SK-N-SH (cell line): ENCODE measurements around the gene ARHGEF37. TPM values are rescaled to one million over a fixed set of nuclear protein-coding genes. Genes with fewer than 3 reads are reported as not detected.

Experiments used
- CTCF ChIA-PET: fragments of 300-600, 350-600 bp; formaldehyde crosslinking; extraction: SDS; loops from one replicate; lab custom pipeline; 2021; lab: Yijun Ruan, JAX
- POLR2A ChIA-PET: fragments of 350-600 bp; sonication (Branson Sonifier 250); formaldehyde crosslinking; extraction: SDS; loops from one replicate; lab custom pipeline; 2020; ENCODE audit warnings: antibody characterized with exemption, inconsistent platforms; lab: Yijun Ruan, JAX
- DNase-seq: peaks from one replicate; pipeline ENCODE4 v3.0.0; 2012
- H2AFZ ChIP-seq: fragments of 200-600 bp; sonication (generic); 2 replicates; pipeline ENCODE4 v1.8.1; 2016; ENCODE audit warnings: antibody characterized with exemption, mild to moderate bottlenecking, low read depth
- H3F3A ChIP-seq: fragments of 200-600 bp; sonication (generic); replicated peaks from 2 replicates; pipeline ENCODE3; 2016; ENCODE audit warnings: antibody characterized with exemption, mild to moderate bottlenecking; ENCODE audit not compliant: insufficient read depth
- H3K27ac ChIP-seq, 2 experiments: fragments of 200-500 bp in 1 of 2; fragments of 200-600 bp in 1 of 2; sonication (Bioruptor generic) in 1 of 2; sonication (generic), shearing (Covaris generic) in 1 of 2; 2 replicates each; pipeline versions ENCODE4 v1.5.1 to v1.6.1; 2014 to 2016; ENCODE audit warnings: low read depth in 2 of 2, inconsistent platforms in 1 of 2, low read length in 1 of 2, mild to moderate bottlenecking in 1 of 2, mixed read lengths in 1 of 2
- H3K27me3 ChIP-seq: fragments of 200-600 bp; sonication (generic), shearing (Covaris generic); 2 replicates; pipeline ENCODE4 v1.6.1; 2016; ENCODE audit warnings: mixed run types; ENCODE audit not compliant: insufficient read depth
- H3K36me3 ChIP-seq, 2 experiments: fragments of 200-500 bp in 1 of 2; fragments of 200-600 bp in 1 of 2; sonication (Bioruptor generic) in 1 of 2; sonication (generic) in 1 of 2; replicated peaks in 1 of 2; 2 replicates each; pipeline versions ENCODE3 to v1.5.1; 2014 to 2016; ENCODE audit warnings: low read length in 1 of 2, mild to moderate bottlenecking in 1 of 2; ENCODE audit not compliant: insufficient read depth in 2 of 2, control insufficient read depth in 1 of 2
- H3K4me1 ChIP-seq, 2 experiments: fragments of 200-500 bp in 1 of 2; fragments of 200-600 bp in 1 of 2; sonication (Bioruptor generic) in 1 of 2; sonication (generic), shearing (Covaris generic) in 1 of 2; 2 replicates each; pipeline versions ENCODE4 v1.5.1 to v1.6.1; 2014 to 2016; ENCODE audit warnings: low read depth in 1 of 2, low read length in 1 of 2, mixed run types in 1 of 2; ENCODE audit not compliant: insufficient read depth in 2 of 2, control insufficient read depth in 1 of 2
- H3K4me2 ChIP-seq: fragments of 200-600 bp; sonication (generic), shearing (Covaris generic); 2 replicates; pipeline ENCODE4 v1.6.1; 2017; ENCODE audit warnings: mixed run types
- H3K4me3 ChIP-seq, 2 experiments: fragments of 200-500 bp in 1 of 2; fragments of 200-600 bp in 1 of 2; sonication (Bioruptor generic) in 1 of 2; sonication (generic), shearing (Covaris generic) in 1 of 2; 2 replicates each; pipeline versions ENCODE4 v1.5.1 to v1.8.1; 2014 to 2016; ENCODE audit warnings: low read depth in 2 of 2, inconsistent platforms in 1 of 2, low read length in 1 of 2, mild to moderate bottlenecking in 1 of 2, mixed read lengths in 1 of 2, moderate library complexity in 1 of 2
- H3K79me2 ChIP-seq: fragments of 200-600 bp; sonication (generic); 2 replicates; pipeline ENCODE4 v1.8.1; 2017; ENCODE audit warnings: mild to moderate bottlenecking; ENCODE audit not compliant: insufficient read depth
- H3K9ac ChIP-seq: fragments of 200-600 bp; sonication (generic); 2 replicates; pipeline ENCODE4 v1.6.1; 2017; ENCODE audit warnings: mixed run types
- H3K9me2 ChIP-seq: fragments of 200-600 bp; sonication (generic); 2 replicates; pipeline ENCODE4 v1.6.1; 2017; ENCODE audit warnings: mixed run types
- H3K9me3 ChIP-seq: fragments of 200-600 bp; sonication (generic); 2 replicates; pipeline ENCODE4 v1.6.1; 2017; ENCODE audit warnings: mixed run types, mild to moderate bottlenecking, moderate library complexity
- H4K20me1 ChIP-seq: fragments of 200-600 bp; sonication (generic); 2 replicates; pipeline ENCODE4 v1.6.1; 2017; ENCODE audit warnings: mild to moderate bottlenecking, mixed run types; ENCODE audit not compliant: insufficient read depth
- CHD2 ChIP-seq: fragments of 150-350 bp; IDR thresholded peaks from 2 replicates; pipeline ENCODE4 v1.6.1; 2018; ENCODE audit warnings: low read length; ENCODE audit not compliant: partially characterized antibody
- CTCF ChIP-seq: fragments of 200-600 bp; sonication (generic); IDR thresholded peaks from 2 replicates; pipeline ENCODE4 v1.6.1; 2017; ENCODE audit warnings: antibody characterized with exemption, mild to moderate bottlenecking, moderate library complexity
- EP300 ChIP-seq, 2 experiments: IDR thresholded peaks; 2 replicates each; pipeline versions ENCODE4 v1.4.0 to v1.6.1; 2012; ENCODE audit warnings: borderline replicate concordance in 1 of 2, low read depth in 1 of 2, low read length in 1 of 2
- EZH2phosphoT487 ChIP-seq: fragments of 200-600 bp; sonication (generic); IDR thresholded peaks from 2 replicates; pipeline ENCODE4 v1.6.1; 2017; ENCODE audit warnings: low read depth, mixed run types, mild to moderate bottlenecking, antibody characterized with exemption, moderate library complexity, borderline replicate concordance
- FOSL2 ChIP-seq: IDR thresholded peaks from 2 replicates; pipeline ENCODE4 v1.4.0; 2012; ENCODE audit warnings: low read depth, mild to moderate bottlenecking, moderate library complexity, borderline replicate concordance
- FOXM1 ChIP-seq: IDR thresholded peaks from 2 replicates; pipeline ENCODE4 v1.4.0; 2012; ENCODE audit warnings: low read depth, mild to moderate bottlenecking
- MEF2A ChIP-seq: IDR thresholded peaks from 2 replicates; pipeline ENCODE4 v1.4.0; 2012; ENCODE audit warnings: low read depth, borderline replicate concordance
- MXI1 ChIP-seq: IDR thresholded peaks from 2 replicates; pipeline ENCODE4 v1.6.1; 2012; ENCODE audit warnings: mild to moderate bottlenecking, low read depth, low read length, improper control_type of control experiment
- NFIC ChIP-seq: IDR thresholded peaks from 2 replicates; pipeline ENCODE4 v1.4.0; 2012; ENCODE audit warnings: borderline replicate concordance
- NRF1 ChIP-seq: IDR thresholded peaks from 2 replicates; pipeline ENCODE4 v1.6.1; 2012; ENCODE audit warnings: low read depth, mild to moderate bottlenecking, low read length
- POLR2AphosphoS5 ChIP-seq: IDR thresholded peaks from 2 replicates; pipeline ENCODE4 v1.6.1; 2012; ENCODE audit warnings: low read depth, low read length
- REST ChIP-seq: IDR thresholded peaks from 2 replicates; pipeline ENCODE4 v1.6.1; 2012; ENCODE audit warnings: mild to moderate bottlenecking, low read depth, low read length, moderate library complexity
- RFX5 ChIP-seq: IDR thresholded peaks from 2 replicates; pipeline ENCODE4 v1.6.1; 2012; ENCODE audit warnings: mild to moderate bottlenecking, improper control_type of control experiment, low read length
- RXRA ChIP-seq: IDR thresholded peaks from 2 replicates; pipeline ENCODE4 v1.4.0; 2012; ENCODE audit warnings: low read depth, mild to moderate bottlenecking, borderline replicate concordance
- SIN3A ChIP-seq: IDR thresholded peaks from 2 replicates; pipeline ENCODE4 v1.6.1; 2012; ENCODE audit warnings: low read depth, mild to moderate bottlenecking, low read length, moderate library complexity, borderline replicate concordance
- TAF1 ChIP-seq: IDR thresholded peaks from 2 replicates; pipeline ENCODE4 v1.6.1; 2012; ENCODE audit warnings: low read depth, mild to moderate bottlenecking, low read length, moderate library complexity, borderline replicate concordance
- TCF12 ChIP-seq: IDR thresholded peaks from 2 replicates; pipeline ENCODE4 v1.4.0; 2012
- TEAD4 ChIP-seq: IDR thresholded peaks from 2 replicates; pipeline ENCODE4 v1.4.0; 2012; ENCODE audit warnings: mild to moderate bottlenecking, borderline replicate concordance; ENCODE audit not compliant: insufficient read depth
- USF2 ChIP-seq: fragments of 150-350 bp; IDR thresholded peaks from 2 replicates; pipeline ENCODE4 v1.6.1; 2017; ENCODE audit warnings: antibody characterized with exemption, low read length, low read depth, borderline replicate concordance
- YY1 ChIP-seq: IDR thresholded peaks from 2 replicates; pipeline ENCODE4 v1.4.0; 2012; ENCODE audit warnings: low read depth, mild to moderate bottlenecking
- WGBS: methylation state at CpG from one replicate; pipeline ENCODE4 v1.1.6; 2017; ENCODE audit warnings: low lambda C conversion rate; 5-methylcytosine and 5-hydroxymethylcytosine counted together
- polyA plus RNA-seq, 3 experiments: library from polyadenylated mRNA; depleted of rRNA; stranded (reverse); fragments of >200 nt; gene quantifications; 2 replicates each; pipeline ENCODE4 v1.2.3, GENCODE V29; 2012

ARHGEF37 gene
- polyA plus RNA-seq, 1 of the 3 experiments (the other 2 are of a cell fraction) = 0.94 TPM

GRCh38 chr5:149677731-149678130 is 96.4 kb downstream of the ARHGEF37 start:
- Histone ChIP-seq H3K4me1 (no peaks in the 10 kb centered on the region), H3K27ac (no peak overlapping the region), H3K9ac (no peak overlapping the region), H3K9me3 (no peaks in the 10 kb centered on the region), H3K27me3 (no peaks in the 10 kb centered on the region; the same call in 1 of the 2 replicates), H3K9me2 (no peaks in the 10 kb centered on the region), H3K4me2 (no peak overlapping the region), H2AFZ (no peak overlapping the region), H3F3A (no peaks in the 10 kb centered on the region), H4K20me1 (no peaks in the 10 kb centered on the region), H3K4me3 (no peak overlapping the region), H3K36me3 (no peaks in the 10 kb centered on the region), H3K79me2 (no peaks in the 10 kb centered on the region)
- TF ChIP-seq EP300 (IDR thresholded peaks at IDR 0.05; ENCODE audit: borderline replicate concordance in 1 of 2, low read depth in 1 of 2, low read length in 1 of 2) = no peak
- TF ChIP-seq CHD2 = no peak
- TF ChIP-seq TEAD4 = no peak
- TF ChIP-seq NRF1 = no peak
- TF ChIP-seq FOXM1 = no peak
- no peak for TF ChIP-seq RXRA
- no peak for TF ChIP-seq SIN3A
- TF ChIP-seq NFIC = no peak
- no peak for TF ChIP-seq EZH2phosphoT487
- TF ChIP-seq REST = no peak
- no peak for TF ChIP-seq TAF1
- TF ChIP-seq FOSL2 = no peak
- no peak for TF ChIP-seq RFX5
- no peak for TF ChIP-seq USF2
- no peak for TF ChIP-seq POLR2AphosphoS5
- no peak for TF ChIP-seq CTCF
- TF ChIP-seq YY1 = no peak
- no peak for TF ChIP-seq MEF2A
- TF ChIP-seq TCF12 = no peak
- no peak for TF ChIP-seq MXI1
- WGBS = 61% methylated on average over 3 of the region's 7 CpGs
- CTCF ChIA-PET = interaction anchor here (1.3 to 4.2 kb wide), 2 partner anchors 10 to 150 kb away, joined by 4 to 11 read pairs; no protein-coding TSS in a partner anchor
- POLR2A ChIA-PET = no interaction called here
- no peak for DNase-seq
